Trophoblast cell (in vitro differentiated cells and primary cell): ENCODE measurements around the gene EPGN.

Source experiments
- DNase-seq, 2 donors: peaks; one replicate each; pipeline ENCODE4 v3.0.0-alpha.2; 2016
- H2AFZ ChIP-seq: 2 replicates; pipeline ENCODE4 v1.6.1; 2013; ENCODE audit warnings: low read length, moderate library complexity, mild to moderate bottlenecking; ENCODE audit not compliant: insufficient read depth, poor library complexity
- H2AK5ac ChIP-seq: 2 replicates; pipeline ENCODE4 v1.6.1; 2013; ENCODE audit warnings: mild to moderate bottlenecking, low read length
- H2BK120ac ChIP-seq: 2 replicates; pipeline ENCODE4 v1.6.1; 2013; ENCODE audit warnings: low read length, mild to moderate bottlenecking, moderate library complexity; ENCODE audit not compliant: insufficient read depth, poor library complexity
- H2BK12ac ChIP-seq: 2 replicates; pipeline ENCODE4 v1.6.1; 2013; ENCODE audit warnings: mild to moderate bottlenecking, low read length, moderate library complexity
- H2BK5ac ChIP-seq: 2 replicates; pipeline ENCODE4 v1.6.1; 2013; ENCODE audit warnings: low read length, low read depth, moderate library complexity, mild to moderate bottlenecking; ENCODE audit not compliant: poor library complexity
- H3K14ac ChIP-seq: 2 replicates; pipeline ENCODE4 v1.6.1; 2013; ENCODE audit warnings: mild to moderate bottlenecking, low read length
- H3K18ac ChIP-seq: 2 replicates; pipeline ENCODE4 v1.6.1; 2013; ENCODE audit warnings: mild to moderate bottlenecking, low read length
- H3K23ac ChIP-seq: 2 replicates; pipeline ENCODE4 v1.6.1; 2013; ENCODE audit warnings: low read length
- H3K27ac ChIP-seq: 2 replicates; pipeline ENCODE4 v1.5.1; 2013; ENCODE audit warnings: low read depth, mild to moderate bottlenecking, inconsistent platforms, low read length, moderate library complexity
- H3K27me3 ChIP-seq: 2 replicates; pipeline ENCODE4 v1.6.1; 2013; ENCODE audit warnings: inconsistent platforms, mild to moderate bottlenecking, low read length, moderate library complexity; ENCODE audit not compliant: insufficient read depth
- H3K36me3 ChIP-seq, 2 experiments: 1 replicate in 1 of 2; 2 replicates in 1 of 2; pipeline ENCODE4 v1.6.1; 2013; ENCODE audit warnings: low read length in 2 of 2, mild to moderate bottlenecking in 2 of 2, moderate library complexity in 1 of 2; ENCODE audit not compliant: insufficient read depth in 2 of 2, control insufficient read depth in 1 of 2
- H3K4ac ChIP-seq: 2 replicates; pipeline ENCODE4 v1.6.1; 2013; ENCODE audit warnings: low read depth, mild to moderate bottlenecking, low read length, moderate library complexity
- H3K4me1 ChIP-seq, 2 experiments: 1 replicate in 1 of 2; 2 replicates in 1 of 2; pipeline ENCODE4 v1.6.1; 2013; ENCODE audit warnings: low read length in 2 of 2, mild to moderate bottlenecking in 2 of 2, moderate library complexity in 1 of 2; ENCODE audit not compliant: insufficient read depth in 2 of 2, control insufficient read depth in 1 of 2
- H3K4me2 ChIP-seq: 2 replicates; pipeline ENCODE4 v1.6.1; 2013; ENCODE audit warnings: inconsistent platforms, mild to moderate bottlenecking, low read length, moderate library complexity
- H3K4me3 ChIP-seq: 2 replicates; pipeline ENCODE4 v1.5.1; 2013; ENCODE audit warnings: mild to moderate bottlenecking, low read depth, low read length, inconsistent platforms
- H3K79me1 ChIP-seq: one replicate; pipeline ENCODE4 v1.6.1; 2013; ENCODE audit warnings: low read length
- H3K79me2 ChIP-seq: 2 replicates; pipeline ENCODE4 v1.6.1; 2013; ENCODE audit warnings: low read length, mild to moderate bottlenecking; ENCODE audit not compliant: control insufficient read depth, insufficient read depth, poor library complexity
- H3K9ac ChIP-seq: 2 replicates; pipeline ENCODE4 v1.6.1; 2013; ENCODE audit warnings: mild to moderate bottlenecking, low read length
- H3K9me3 ChIP-seq: 2 replicates; pipeline ENCODE4 v1.6.1; 2013; ENCODE audit warnings: low read depth, mild to moderate bottlenecking, control low read depth, inconsistent platforms, low read length; ENCODE audit not compliant: insufficient read depth
- H4K12ac ChIP-seq: 2 replicates; pipeline ENCODE4 v1.6.1; 2013; ENCODE audit warnings: low read depth, mild to moderate bottlenecking, low read length, moderate library complexity
- H4K8ac ChIP-seq: 2 replicates; pipeline ENCODE4 v1.6.1; 2013; ENCODE audit warnings: low read depth, mild to moderate bottlenecking, low read length, moderate library complexity
- H4K91ac ChIP-seq: one replicate; pipeline ENCODE4 v1.6.1; 2013; ENCODE audit warnings: low read depth, mild to moderate bottlenecking, low read length, moderate library complexity
- WGBS: extraction: QIAGEN DNeasy Blood & Tissue Kit; methylation state at CpG from one replicate; pipeline ENCODE4 v1.1.7; 2013; ENCODE audit warnings: missing lambda C conversion rate; ENCODE audit not compliant: insufficient read length, insufficient coverage; ENCODE audit errors: extremely low coverage; 5-methylcytosine and 5-hydroxymethylcytosine counted together

EPGN gene

DNA sequence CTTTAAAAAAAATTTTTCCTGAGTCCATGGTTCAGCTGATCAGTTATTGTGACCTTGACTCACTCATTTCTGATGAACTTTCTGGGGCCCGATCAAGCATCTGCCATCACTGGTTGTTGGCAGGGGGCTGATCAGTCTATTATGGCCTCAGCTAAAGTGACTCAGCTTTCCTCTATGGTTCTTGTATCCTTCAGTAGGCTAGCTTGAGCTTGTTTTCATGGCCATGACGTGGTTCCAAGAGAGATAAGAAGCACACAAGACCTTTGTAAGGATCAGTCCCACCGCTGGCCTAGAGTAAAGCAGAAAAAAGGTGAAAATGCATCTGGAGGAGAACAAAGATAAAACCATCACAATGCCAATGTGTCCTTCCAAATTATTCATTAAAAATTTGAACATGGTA, 29.8 kb upstream of the EPGN start:
- no peak overlapping the region for H4K8ac ChIP-seq
- H3K18ac ChIP-seq: no peak overlapping the region
- H2BK12ac ChIP-seq: no peak overlapping the region
- H2BK120ac ChIP-seq: no peak overlapping the region
- H3K27ac ChIP-seq: no peak overlapping the region
- WGBS: no CpG with 5 or more reads among the region's 3 CpGs
- no peaks in the 10 kb centered on the region for H3K79me1 ChIP-seq
- H3K4me3 ChIP-seq: no peak overlapping the region
- no peak overlapping the region for H3K14ac ChIP-seq
- no peak overlapping the region for H3K4me2 ChIP-seq
- H3K4ac ChIP-seq: no peak overlapping the region
- no peak overlapping the region for H2BK5ac ChIP-seq
- no peaks in the 10 kb centered on the region for H3K27me3 ChIP-seq
- no peak overlapping the region for H3K23ac ChIP-seq
- H3K36me3 ChIP-seq: no peaks in the 10 kb centered on the region
- no peak overlapping the region for H2AK5ac ChIP-seq
- H3K79me2 ChIP-seq: no peaks in the 10 kb centered on the region
- H3K9ac ChIP-seq: no peak overlapping the region
- no peak overlapping the region for H4K91ac ChIP-seq
- DNase-seq: no peak
- H3K9me3 ChIP-seq: no peaks in the 10 kb centered on the region
- no peak overlapping the region for H2AFZ ChIP-seq
- no peak overlapping the region for H4K12ac ChIP-seq
- H3K4me1 ChIP-seq: no peaks in the 10 kb centered on the region

DNA sequence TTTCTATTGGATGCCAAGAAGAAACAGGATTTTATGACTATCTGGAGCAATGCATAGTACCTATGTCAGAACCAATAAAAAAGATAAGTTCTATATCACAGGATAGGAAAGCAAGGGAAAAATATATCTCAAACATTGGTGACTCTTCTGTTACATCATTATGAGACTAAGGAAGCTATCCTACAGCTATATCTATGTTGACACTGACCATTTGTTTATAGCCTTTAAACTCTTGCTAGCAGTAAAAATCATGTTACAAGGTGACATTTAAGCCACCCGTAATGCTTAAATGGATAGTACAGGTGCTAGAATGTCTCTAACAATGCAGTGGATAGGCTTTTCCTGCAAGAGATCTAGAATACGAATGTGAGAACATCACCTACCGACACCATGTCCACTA, 28.6 kb upstream of the EPGN start:
- H2AK5ac ChIP-seq: no peak overlapping the region
- no peak overlapping the region for H4K12ac ChIP-seq
- no peak overlapping the region for H3K4me3 ChIP-seq
- H2BK120ac ChIP-seq: no peak overlapping the region
- no peak overlapping the region for H4K91ac ChIP-seq
- WGBS: no CpG with 5 or more reads among the region's 3 CpGs
- no peak overlapping the region for H3K9ac ChIP-seq
- no peak overlapping the region for H2BK5ac ChIP-seq
- H3K79me2 ChIP-seq: no peaks in the 10 kb centered on the region
- H3K27me3 ChIP-seq: no peaks in the 10 kb centered on the region
- no peak for DNase-seq
- no peak overlapping the region for H2BK12ac ChIP-seq
- no peak overlapping the region for H2AFZ ChIP-seq
- no peak overlapping the region for H4K8ac ChIP-seq
- H3K9me3 ChIP-seq: no peaks in the 10 kb centered on the region
- H3K18ac ChIP-seq: no peak overlapping the region
- no peaks in the 10 kb centered on the region for H3K36me3 ChIP-seq
- H3K4me1 ChIP-seq: no peaks in the 10 kb centered on the region
- H3K79me1 ChIP-seq: no peaks in the 10 kb centered on the region
- H3K4me2 ChIP-seq: no peak overlapping the region
- H3K27ac ChIP-seq: no peak overlapping the region
- no peak overlapping the region for H3K4ac ChIP-seq
- H3K23ac ChIP-seq: no peak overlapping the region
- H3K14ac ChIP-seq: no peak overlapping the region

DNA sequence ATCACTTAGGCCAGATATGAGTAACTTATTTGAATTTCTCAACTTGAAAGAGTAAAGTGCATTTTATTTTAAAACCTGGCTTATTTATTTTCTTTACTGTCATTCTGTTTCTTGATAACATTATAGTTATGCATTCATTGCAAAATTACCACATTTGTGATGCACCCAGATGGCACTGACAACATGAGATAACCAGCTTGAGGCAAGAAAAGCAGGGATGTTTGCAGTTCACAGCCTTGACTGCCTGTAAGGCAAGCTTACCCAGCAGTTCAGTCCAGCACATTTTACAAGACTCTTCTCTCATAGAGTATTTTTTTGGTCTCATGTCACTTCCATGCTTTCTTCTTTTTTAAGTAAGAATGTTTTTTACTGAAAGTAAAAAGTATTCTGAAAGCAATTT, 25.3 kb upstream of the EPGN start:
- Histone ChIP-seq H2BK5ac (no peak overlapping the region), H3K79me1 (no peaks in the 10 kb centered on the region), H3K4ac (no peak overlapping the region), H3K4me3 (no peak overlapping the region), H3K4me2 (no peak overlapping the region), H2BK12ac (no peak overlapping the region), H4K91ac (no peak overlapping the region), H3K27ac (no peak overlapping the region), H3K9ac (no peak overlapping the region), H4K12ac (no peak overlapping the region), H3K36me3 (no peaks in the 10 kb centered on the region), H2AK5ac (no peak overlapping the region), H3K14ac (no peak overlapping the region), H3K27me3 (no peaks in the 10 kb centered on the region), H3K18ac (no peak overlapping the region), H3K4me1 (no peaks in the 10 kb centered on the region), H3K9me3 (no peaks in the 10 kb centered on the region), H2BK120ac (no peak overlapping the region), H4K8ac (no peak overlapping the region), H3K23ac (no peak overlapping the region), H2AFZ (no peak overlapping the region), H3K79me2 (no peaks in the 10 kb centered on the region)
- DNase-seq: no peak

DNA sequence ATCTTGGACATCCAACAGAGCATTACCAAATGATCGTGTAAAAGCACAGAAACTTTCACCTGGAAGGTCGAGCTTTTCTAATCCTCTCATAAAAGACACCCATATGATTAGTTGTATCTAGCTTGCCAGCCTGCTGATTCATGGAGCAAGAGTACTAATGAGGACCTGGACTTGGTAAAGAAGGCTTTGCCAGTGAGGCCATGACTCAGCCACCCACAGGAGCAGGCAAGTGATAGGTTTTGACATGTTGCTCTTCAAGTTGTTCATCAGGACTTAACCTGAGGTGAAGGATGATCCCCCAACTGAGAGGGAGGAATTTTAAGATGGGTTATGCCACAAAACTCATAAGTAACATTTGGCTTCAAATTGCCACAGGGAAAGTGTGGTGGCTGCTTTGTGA, 24.7 kb upstream of the EPGN start:
- Histone ChIP-seq H2AK5ac (no peak overlapping the region), H3K27me3 (no peaks in the 10 kb centered on the region), H4K8ac (no peak overlapping the region), H2BK5ac (no peak overlapping the region), H3K14ac (no peak overlapping the region), H4K91ac (no peak overlapping the region), H3K4me2 (no peak overlapping the region), H2AFZ (no peak overlapping the region), H3K9ac (no peak overlapping the region), H2BK120ac (no peak overlapping the region), H3K23ac (no peak overlapping the region), H3K4me3 (no peak overlapping the region), H4K12ac (no peak overlapping the region), H3K4me1 (no peaks in the 10 kb centered on the region), H3K36me3 (no peaks in the 10 kb centered on the region), H3K18ac (no peak overlapping the region), H3K79me2 (no peaks in the 10 kb centered on the region), H3K27ac (no peak overlapping the region), H2BK12ac (no peak overlapping the region), H3K4ac (no peak overlapping the region), H3K79me1 (no peaks in the 10 kb centered on the region), H3K9me3 (no peaks in the 10 kb centered on the region)
- DNase-seq: no peak
- WGBS: no CpG with 5 or more reads among the region's 2 CpGs

DNA sequence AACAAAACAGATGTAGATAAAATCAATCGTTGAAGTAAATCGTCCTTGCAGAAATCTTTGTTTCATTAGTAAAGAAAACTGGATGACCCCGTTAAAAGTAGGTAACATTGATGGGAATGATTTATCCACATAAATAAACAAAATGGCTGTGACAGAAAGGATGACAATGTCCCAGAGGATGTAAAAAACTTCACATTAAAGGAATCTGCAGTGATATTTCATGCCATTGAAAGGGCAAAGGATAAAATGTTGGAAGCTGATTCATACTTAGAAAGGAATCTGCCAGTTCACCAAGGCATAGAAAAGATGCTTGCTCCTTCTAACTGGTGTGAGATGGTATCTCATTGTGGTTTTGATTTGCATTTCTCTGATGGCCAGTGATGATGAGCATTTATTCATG, 24.2 kb upstream of the EPGN start:
- Histone ChIP-seq H2BK120ac (no peak overlapping the region), H3K4me2 (no peak overlapping the region), H3K4me1 (no peaks in the 10 kb centered on the region), H3K79me2 (no peaks in the 10 kb centered on the region), H3K79me1 (no peaks in the 10 kb centered on the region), H3K27me3 (no peaks in the 10 kb centered on the region), H2AK5ac (no peak overlapping the region), H3K27ac (no peak overlapping the region), H3K4me3 (no peak overlapping the region), H4K91ac (no peak overlapping the region), H3K18ac (no peak overlapping the region), H3K4ac (no peak overlapping the region), H4K12ac (no peak overlapping the region), H3K14ac (no peak overlapping the region), H3K36me3 (no peaks in the 10 kb centered on the region), H2AFZ (no peak overlapping the region), H3K9me3 (no peaks in the 10 kb centered on the region), H3K9ac (no peak overlapping the region), H2BK12ac (no peak overlapping the region), H2BK5ac (no peak overlapping the region), H3K23ac (no peak overlapping the region), H4K8ac (no peak overlapping the region)
- peak in 1 of 2 donors; percentile 43 for DNase-seq
- WGBS: no CpG with 5 or more reads among the region's 3 CpGs
